Fibroblast of lung (primary cell): Measurements from ENCODE around the gene IKZF2.

Experiments used
- EZH2 ChIP-seq: IDR thresholded peaks from 2 replicates; pipeline ENCODE4 v1.5.1; 2012; ENCODE audit warnings: low read length, control low read depth, mild to moderate bottlenecking; ENCODE audit errors: missing control alignments
- TF ChIP-seq, protein P1 (sequence below), 2 donors: IDR thresholded peaks in 1 of 2; conservative IDR thresholded peaks in 1 of 2; 1 replicate in 1 of 2; 2 replicates in 1 of 2; pipeline ENCODE4 v1.5.1; 2011 to 2012; ENCODE audit warnings: low read length in 2 of 2, control low read depth in 1 of 2, inconsistent platforms in 1 of 2, low read depth in 1 of 2, mild to moderate bottlenecking in 1 of 2

DNA sequence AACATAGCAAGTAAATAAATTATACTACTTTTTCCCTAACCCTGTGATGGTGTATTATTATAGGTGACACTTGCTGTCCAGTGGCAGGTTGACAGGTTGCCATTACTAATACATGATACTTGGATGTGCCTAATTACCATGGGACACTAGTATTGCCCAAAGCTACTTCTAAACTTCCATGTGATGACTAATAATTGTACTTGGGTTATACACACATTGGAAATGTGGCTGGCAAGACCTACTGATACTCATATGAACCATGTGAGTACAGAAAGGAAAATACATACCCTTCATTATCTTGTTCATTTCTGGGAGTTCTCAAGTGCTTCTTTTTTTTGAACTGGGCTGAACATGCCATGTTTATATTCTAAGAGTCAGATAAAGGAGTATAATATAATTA, 156.4 kb downstream of the IKZF2 start:
- TF ChIP-seq, protein P1, sequence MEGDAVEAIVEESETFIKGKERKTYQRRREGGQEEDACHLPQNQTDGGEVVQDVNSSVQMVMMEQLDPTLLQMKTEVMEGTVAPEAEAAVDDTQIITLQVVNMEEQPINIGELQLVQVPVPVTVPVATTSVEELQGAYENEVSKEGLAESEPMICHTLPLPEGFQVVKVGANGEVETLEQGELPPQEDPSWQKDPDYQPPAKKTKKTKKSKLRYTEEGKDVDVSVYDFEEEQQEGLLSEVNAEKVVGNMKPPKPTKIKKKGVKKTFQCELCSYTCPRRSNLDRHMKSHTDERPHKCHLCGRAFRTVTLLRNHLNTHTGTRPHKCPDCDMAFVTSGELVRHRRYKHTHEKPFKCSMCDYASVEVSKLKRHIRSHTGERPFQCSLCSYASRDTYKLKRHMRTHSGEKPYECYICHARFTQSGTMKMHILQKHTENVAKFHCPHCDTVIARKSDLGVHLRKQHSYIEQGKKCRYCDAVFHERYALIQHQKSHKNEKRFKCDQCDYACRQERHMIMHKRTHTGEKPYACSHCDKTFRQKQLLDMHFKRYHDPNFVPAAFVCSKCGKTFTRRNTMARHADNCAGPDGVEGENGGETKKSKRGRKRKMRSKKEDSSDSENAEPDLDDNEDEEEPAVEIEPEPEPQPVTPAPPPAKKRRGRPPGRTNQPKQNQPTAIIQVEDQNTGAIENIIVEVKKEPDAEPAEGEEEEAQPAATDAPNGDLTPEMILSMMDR (conservative IDR thresholded peaks at IDR 0.05 in 1 of 2, IDR thresholded peaks at IDR 0.05 in 1 of 2; ENCODE audit: low read depth in 1 of 2, low read length in 2 of 2) = no peak
- no peak for TF ChIP-seq EZH2
